Gastroesophageal sphincter (tissue), 4 donors: Measurements from ENCODE around the gene LRIG3. TPM values are rescaled to one million over a fixed set of nuclear protein-coding genes. Genes with fewer than 3 reads are reported as not detected.
"Not testable (repeated sequence)": the region's sequence is repeated elsewhere in the genome, so short reads cannot be mapped to it uniquely, and the experiment has no call there.

ENCODE experiments used
- ATAC-seq: fragments of 150-250 bp; one replicate; pipeline ENCODE4 v1.9.1; 2016; ENCODE audit warnings: mild to moderate bottlenecking, moderate library complexity
- H3K27ac ChIP-seq, 4 donors: fragments of 200-600 bp; sonication (generic) in 3 of 4; 1 replicate in 3 of 4; 2 replicates in 1 of 4; pipeline ENCODE4 v1.5.1; 2016 to 2019
- H3K27me3 ChIP-seq: fragments of 200-600 bp; sonication (generic); one replicate; pipeline ENCODE4 v1.5.1; 2019
- H3K36me3 ChIP-seq, 2 donors: fragments of 200-600 bp; sonication (generic); one replicate each; pipeline ENCODE4 v1.5.1; 2019; ENCODE audit warnings: control low read depth in 1 of 2
- H3K4me1 ChIP-seq, 3 donors: fragments of 200-600 bp; sonication (generic); 1 replicate in 2 of 3; 2 replicates in 1 of 3; pipeline ENCODE4 v1.5.1; 2016 to 2019; ENCODE audit warnings: control low read depth in 2 of 3
- H3K4me3 ChIP-seq, 2 donors: fragments of 200-600 bp; sonication (generic); one replicate each; pipeline ENCODE4 v1.5.1; 2019; ENCODE audit warnings: mild to moderate bottlenecking in 1 of 2, moderate library complexity in 1 of 2
- H3K9me3 ChIP-seq, 3 donors: fragments of 200-600 bp; sonication (generic); one replicate each; pipeline ENCODE4 v1.5.1; 2017 to 2019; ENCODE audit warnings: control low read depth in 2 of 3
- CTCF ChIP-seq, 4 experiments: fragments of 200-600 bp in 2 of 4; fragments of 450-650 bp in 2 of 4; sonication (generic) in 1 of 4; IDR thresholded peaks; one replicate each; pipeline ENCODE4 v1.5.1; 2017 to 2019; ENCODE audit warnings: antibody characterized with exemption in 4 of 4, mild to moderate bottlenecking in 2 of 4, moderate library complexity in 2 of 4
- EP300 ChIP-seq: sonication (generic); formaldehyde crosslinking; IDR thresholded peaks from one replicate; pipeline ENCODE4 v1.6.1; 2017; ENCODE audit warnings: antibody characterized with exemption, mild to moderate bottlenecking
- POLR2A ChIP-seq, 2 donors: fragments of 450-650 bp; IDR thresholded peaks; one replicate each; pipeline ENCODE4 v1.6.1; 2017; ENCODE audit warnings: antibody characterized with exemption in 2 of 2, mild to moderate bottlenecking in 2 of 2, moderate library complexity in 1 of 2
- POLR2AphosphoS5 ChIP-seq: sonication (generic); formaldehyde crosslinking; IDR thresholded peaks from one replicate; pipeline ENCODE4 v1.6.1; 2017; ENCODE audit warnings: antibody characterized with exemption
- WGBS, 2 donors: methylation state at CpG; one replicate each; pipeline ENCODE4 v1.1.5; 2018; ENCODE audit warnings: low coverage in 1 of 2; 5-methylcytosine and 5-hydroxymethylcytosine counted together
- total RNA-seq, 4 donors: library from RNA; depleted of rRNA; stranded (reverse); fragments of >200 nt; gene quantifications; one replicate each; pipeline ENCODE4 v1.1.0, GENCODE V29; 2016

LRIG3 gene
- total RNA-seq, 4 donors from 2014 or later: 52.7 to 170 (median 93.3) TPM

DNA sequence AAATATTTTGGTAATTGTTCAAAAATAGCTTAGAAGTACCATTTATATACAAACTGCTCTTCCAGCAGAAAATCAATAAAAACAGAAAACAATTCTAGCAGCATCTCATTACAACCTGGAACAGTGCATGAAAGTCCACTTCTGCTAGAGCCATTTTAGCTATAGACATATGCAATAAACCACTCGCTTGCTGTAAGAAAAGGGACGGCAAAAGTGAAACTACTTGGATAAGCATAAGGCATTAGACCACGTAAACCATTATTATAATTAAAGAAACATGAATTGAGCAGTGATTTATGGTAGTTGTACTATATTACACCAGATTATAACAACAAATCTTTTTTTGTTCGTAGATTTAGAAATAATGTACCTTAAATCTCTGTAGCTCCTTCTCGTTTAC is 48.7 kb downstream of the LRIG3 start:
- H3K27ac ChIP-seq: peak overlapping the region in 2 of 4 donors; percentile 3 to 22
- no peak for TF ChIP-seq POLR2A (IDR thresholded peaks at IDR 0.05)
- no peak for TF ChIP-seq CTCF (IDR thresholded peaks at IDR 0.05)
- TF ChIP-seq EP300: no peak
- no peak for TF ChIP-seq POLR2AphosphoS5
- H3K9me3 ChIP-seq: no peaks in the 10 kb centered on the region
- peaks cover 0 to 63% of the 10 kb centered on the region in 2 donors for H3K36me3 ChIP-seq
- WGBS, 2 donors: 30 to 36% methylated on average over 4 to 5 of the region's 5 CpGs
- peaks cover 0 to 44% (median 0%) of the 10 kb centered on the region in 3 donors for H3K4me1 ChIP-seq
- peak overlapping the region; percentile 14 to 19 for H3K4me3 ChIP-seq
- no peak for ATAC-seq
- no peaks in the 10 kb centered on the region for H3K27me3 ChIP-seq

GRCh38 chr12:58870595-58870994 is 49.7 kb downstream of the LRIG3 start:
- Histone ChIP-seq H3K9me3 (no peaks in the 10 kb centered on the region), H3K36me3 (peaks cover 0 to 61% of the 10 kb centered on the region in 2 donors), H3K27ac (peak overlapping the region in 3 of 4 donors; percentile 1 to 34 (median 7)), H3K4me3 (no peak overlapping the region), H3K27me3 (no peaks in the 10 kb centered on the region), H3K4me1 (peaks cover 0 to 44% (median 0%) of the 10 kb centered on the region in 3 donors)
- 32 to 48% methylated on average over 4 of the region's 4 CpGs for WGBS, 2 donors
- ATAC-seq: no peak
- TF ChIP-seq POLR2AphosphoS5: no peak
- no peak for TF ChIP-seq POLR2A (IDR thresholded peaks at IDR 0.05)
- no peak for TF ChIP-seq CTCF (IDR thresholded peaks at IDR 0.05)
- TF ChIP-seq EP300: no peak

DNA sequence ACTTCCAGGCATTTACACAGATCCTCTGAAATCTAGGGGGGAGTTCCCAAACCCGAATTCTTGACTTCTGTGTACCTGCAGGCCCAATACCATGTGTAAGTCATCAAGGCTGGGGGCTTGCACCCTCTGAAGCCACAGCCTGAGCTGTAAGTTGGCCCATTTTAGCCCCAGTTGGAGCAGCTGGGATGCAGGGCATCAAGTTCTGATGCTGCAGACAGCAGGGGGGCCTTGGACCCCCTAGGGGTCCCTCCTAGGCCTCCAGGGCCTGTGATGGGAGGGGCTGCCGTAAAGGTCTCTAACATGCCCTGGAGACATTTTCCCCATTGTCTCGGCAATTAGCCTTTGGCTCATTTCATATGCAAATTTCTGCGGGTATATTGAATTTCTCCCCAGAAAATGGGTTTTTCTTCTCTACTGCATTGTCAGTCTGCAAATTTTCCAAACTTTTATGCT is 59.5 kb downstream of the LRIG3 start:
- H3K4me3 ChIP-seq: no peak overlapping the region

GRCh38 chr12:58860056-58860787 is 60.1 kb downstream of the LRIG3 start:
- WGBS, 2 donors: 80 to 100% methylated on average over 1 to 3 of the region's 8 CpGs
- H3K27me3 ChIP-seq: no peaks in the 10 kb centered on the region
- ATAC-seq: no peak

More for the DNA sequence above, 59.5 kb downstream of the LRIG3 start:
- no peak for TF ChIP-seq POLR2AphosphoS5
- no peak for TF ChIP-seq EP300
- no peak for TF ChIP-seq POLR2A (IDR thresholded peaks at IDR 0.05)
- no peak for TF ChIP-seq CTCF (IDR thresholded peaks at IDR 0.05)
- no peak overlapping the region for H3K27ac ChIP-seq
- no peaks in the 10 kb centered on the region for H3K4me1 ChIP-seq
- no peaks in the 10 kb centered on the region for H3K27me3 ChIP-seq
- no peaks in the 10 kb centered on the region for H3K36me3 ChIP-seq
- no peaks in the 10 kb centered on the region for H3K9me3 ChIP-seq
- ATAC-seq: no peak
- 65 to 90% methylated on average over 2 to 3 of the region's 4 CpGs for WGBS, 2 donors

DNA sequence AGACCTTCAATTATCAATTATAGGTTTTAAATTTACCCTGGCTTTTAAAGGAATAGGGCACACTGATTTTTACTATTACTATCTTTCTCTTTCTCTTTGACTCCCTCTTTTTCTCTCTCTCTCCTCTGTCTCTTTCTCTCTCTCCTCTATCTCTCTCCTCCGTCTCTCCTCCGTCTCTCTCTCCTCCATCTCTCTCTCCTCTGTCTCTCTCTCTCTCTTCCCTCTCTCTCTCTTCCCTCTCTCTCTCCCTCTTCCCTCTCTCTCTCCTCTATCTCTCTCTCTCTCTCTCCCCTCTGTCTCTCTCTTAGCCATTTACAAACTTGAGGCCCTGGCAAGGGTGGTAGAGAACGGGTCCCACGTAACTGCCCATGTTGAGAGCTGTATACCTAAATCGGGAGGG is 62.3 kb downstream of the LRIG3 start:
- Histone ChIP-seq H3K36me3 (no peaks in the 10 kb centered on the region), H3K4me3 (no peak overlapping the region), H3K27me3 (no peaks in the 10 kb centered on the region), H3K4me1 (no peaks in the 10 kb centered on the region), H3K9me3 (no peaks in the 10 kb centered on the region), H3K27ac (no peak overlapping the region)
- TF ChIP-seq CTCF (IDR thresholded peaks at IDR 0.05) (no peak), POLR2A (IDR thresholded peaks at IDR 0.05) (no peak), POLR2AphosphoS5 (no peak), EP300 (no peak)
- no peak for ATAC-seq
- 90 to 100% methylated on average over 1 to 2 of the region's 5 CpGs for WGBS, 2 donors

More at GRCh38 chr12:58860056-58860787, 60.1 kb downstream of the LRIG3 start:
- Histone ChIP-seq H3K36me3 (no peaks in the 10 kb centered on the region), H3K4me3 (no peak overlapping the region), H3K27ac (no peak overlapping the region), H3K4me1 (no peaks in the 10 kb centered on the region), H3K9me3 (no peaks in the 10 kb centered on the region)
- TF ChIP-seq POLR2AphosphoS5: no peak
- TF ChIP-seq EP300: no peak

DNA sequence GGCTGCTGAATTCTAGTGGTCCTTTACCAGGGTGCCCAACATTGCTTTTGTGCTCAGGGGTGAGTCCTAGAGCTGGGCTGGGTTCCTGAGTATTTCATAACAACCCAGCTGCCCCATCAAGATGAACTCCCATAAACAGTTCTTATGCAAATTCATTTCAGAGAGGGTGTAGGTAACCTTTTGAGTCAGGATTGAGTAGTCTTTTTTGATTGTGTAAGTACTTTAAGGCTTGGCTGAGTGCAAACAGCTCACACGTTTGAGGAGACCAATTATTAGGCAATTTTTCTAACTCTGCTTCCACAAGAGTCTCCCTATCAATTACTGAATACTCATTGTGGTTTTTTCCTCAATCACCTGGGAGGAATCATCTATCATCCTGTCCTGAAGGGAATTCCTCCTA is 63.1 kb downstream of the LRIG3 start:
- not testable (repeated sequence) for H3K9me3 ChIP-seq, H3K4me1 ChIP-seq, ATAC-seq, H3K4me3 ChIP-seq, H3K27me3 ChIP-seq, H3K36me3 ChIP-seq, H3K27ac ChIP-seq
- 36 to 57% methylated on average over 1 of the region's 1 CpG for WGBS, 2 donors

DNA sequence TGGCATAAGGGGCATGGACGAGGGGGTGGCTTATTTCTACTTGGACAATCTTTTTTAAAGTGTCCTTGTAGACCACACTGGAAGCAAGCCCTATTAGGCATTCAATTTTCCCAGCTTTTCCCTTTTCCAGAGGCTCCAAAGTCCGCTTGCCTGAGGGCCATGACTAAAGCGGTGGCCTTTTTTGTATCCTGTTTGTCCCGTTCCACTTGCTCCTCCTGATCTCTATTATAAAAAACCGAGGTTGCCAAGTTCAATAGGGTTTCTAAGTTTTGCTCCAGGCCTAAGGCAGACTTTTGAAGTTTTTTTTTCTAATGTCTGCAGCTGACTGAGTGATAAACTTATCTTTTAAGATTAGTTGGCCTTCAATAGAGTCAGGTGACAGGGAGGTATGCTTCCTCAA is 64.7 kb downstream of the LRIG3 start:
- H3K27ac ChIP-seq, H3K27me3 ChIP-seq, H3K9me3 ChIP-seq, H3K36me3 ChIP-seq, H3K4me1 ChIP-seq, ATAC-seq, H3K4me3 ChIP-seq: not testable (repeated sequence)
- WGBS, 2 donors: 90% methylated on average over 3 of the region's 5 CpGs; no CpG with 5 or more reads in 1 of the 2 donors
